ENCODE measurements around the gene PTH2R. TPM values are rescaled to one million over a fixed set of nuclear protein-coding genes. Genes with fewer than 3 reads are reported as not detected.

The PTH2R gene
- total RNA-seq, 4 donors from 2014 or later = not detected

- Histone ChIP-seq H3K27me3 (no peaks in the 10 kb centered on the region), H3K36me3 (no peaks in the 10 kb centered on the region), H3K9me3 (no peaks in the 10 kb centered on the region), H3K27ac (no peak overlapping the region), H3K4me3 (no peak overlapping the region), H3K4me1 (no peaks in the 10 kb centered on the region)
- no peak for DNase-seq (ENCODE audit: low spot score in 2 of 2)
- no peak for TF ChIP-seq POLR2A (IDR thresholded peaks at IDR 0.05)
- WGBS, 2 donors = 51 to 67% methylated on average over 3 of the region's 3 CpGs
Observed at GRCh38 chr2:208541461-208541988, 134.9 kb downstream of the PTH2R start.

- no peak for DNase-seq (ENCODE audit: low spot score in 2 of 2)
- Histone ChIP-seq H3K9me3 (no peaks in the 10 kb centered on the region), H3K27me3 (no peaks in the 10 kb centered on the region), H3K27ac (no peak overlapping the region), H3K4me3 (no peak overlapping the region), H3K36me3 (no peaks in the 10 kb centered on the region), H3K4me1 (no peaks in the 10 kb centered on the region)
- no peak for TF ChIP-seq EP300 (IDR thresholded peaks at IDR 0.05)
- TF ChIP-seq CTCF (IDR thresholded peaks at IDR 0.05) = no peak
- no peak for TF ChIP-seq POLR2A (IDR thresholded peaks at IDR 0.05)
- WGBS, 2 donors = 66 to 67% methylated on average over 3 of the region's 3 CpGs
Observed at GRCh38 chr2:208541989-208542464, 135.4 kb downstream of the PTH2R start.

GRCh38 chr2:208542465-208543041 lies 136.0 kb downstream of the PTH2R start:
- H3K4me3 ChIP-seq = no peak overlapping the region
- no peaks in the 10 kb centered on the region for H3K4me1 ChIP-seq
- DNase-seq (ENCODE audit: low spot score in 2 of 2) = no peak
- H3K36me3 ChIP-seq = no peaks in the 10 kb centered on the region
- TF ChIP-seq EP300 (IDR thresholded peaks at IDR 0.05) (no peak), POLR2A (IDR thresholded peaks at IDR 0.05) (no peak), CTCF (IDR thresholded peaks at IDR 0.05) (no peak)
- no peaks in the 10 kb centered on the region for H3K9me3 ChIP-seq
- WGBS, 2 donors = 54 to 87% methylated on average over 1 of the region's 1 CpG
- no peak overlapping the region for H3K27ac ChIP-seq
- no peaks in the 10 kb centered on the region for H3K27me3 ChIP-seq

Other genes with a start within 250 kb of the PTH2R start
- not detected for gene CRYGA, start 243.2 kb upstream of the PTH2R start, total RNA-seq
- not detected for gene C2orf80, start 216.8 kb upstream of the PTH2R start, total RNA-seq
- gene IDH1, start 151.7 kb upstream of the PTH2R start, total RNA-seq = 10 to 100 TPM; 45.7 to 68.6 (median 57.7) TPM
- 10 to 100 TPM; 35.3 to 48.0 (median 39.9) TPM for gene PIKFYVE, start 140.5 kb upstream of the PTH2R start, total RNA-seq

All from tibial nerve (tissue), 4 donors.